Sigmoid colon (tissue), 3 donors: ENCODE measurements around the gene ETS2.

Experiments
- CTCF ChIP-seq, 4 experiments: fragments of 450-650 bp in 3 of 4; fragments of 200-600 bp in 1 of 4; IDR thresholded peaks; one replicate each; pipeline ENCODE4 v1.5.1; 2016 to 2019; ENCODE audit warnings: antibody characterized with exemption in 4 of 4, mild to moderate bottlenecking in 3 of 4, moderate library complexity in 2 of 4
- POLR2A ChIP-seq, 2 donors: fragments of 450-650 bp; IDR thresholded peaks; one replicate each; pipeline ENCODE4 v1.6.1; 2016; ENCODE audit warnings: antibody characterized with exemption in 2 of 2, mild to moderate bottlenecking in 2 of 2, moderate library complexity in 2 of 2

GRCh38 chr21:38809198-38809878, 3.6 kb downstream of the ETS2 start:
- TF ChIP-seq POLR2A (IDR thresholded peaks at IDR 0.05) (peak in 1 of 2 donors; percentile 23), CTCF (IDR thresholded peaks at IDR 0.05) (no peak)
